HG03159 (cell line): Measurements from ENCODE around the gene CFAP97.

ENCODE experiments used
- ATAC-seq: cut with Tn5 transposase; IDR thresholded peaks from one replicate; pipeline ENCODE4 v1.9.1; 2021; ENCODE audit warnings: mild to moderate bottlenecking, moderate library complexity; ENCODE audit not compliant: unreplicated experiment

CFAP97 gene

DNA sequence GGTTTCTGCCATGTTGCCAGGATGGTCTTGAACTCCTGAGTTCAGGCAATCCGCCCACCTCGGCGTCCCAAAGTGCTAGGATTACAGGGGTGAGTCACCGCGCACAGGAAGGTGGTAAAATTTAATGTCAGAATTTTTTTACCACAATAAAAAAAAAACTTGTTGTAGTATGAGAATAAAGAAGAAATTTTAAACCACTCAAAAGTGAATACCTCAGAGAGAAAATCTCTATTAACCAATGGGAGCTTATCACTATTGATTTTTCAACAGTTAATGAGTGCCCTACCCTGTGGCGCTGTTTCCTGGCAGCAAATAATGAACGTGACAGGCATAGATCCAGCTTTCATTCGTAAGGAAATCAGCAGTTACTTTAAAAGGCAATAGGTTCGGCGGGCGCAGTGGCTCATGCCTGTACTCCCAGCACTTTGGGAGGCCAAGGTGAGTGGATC is 93.4 kb downstream of the CFAP97 start:
- ATAC-seq, result no peak

DNA sequence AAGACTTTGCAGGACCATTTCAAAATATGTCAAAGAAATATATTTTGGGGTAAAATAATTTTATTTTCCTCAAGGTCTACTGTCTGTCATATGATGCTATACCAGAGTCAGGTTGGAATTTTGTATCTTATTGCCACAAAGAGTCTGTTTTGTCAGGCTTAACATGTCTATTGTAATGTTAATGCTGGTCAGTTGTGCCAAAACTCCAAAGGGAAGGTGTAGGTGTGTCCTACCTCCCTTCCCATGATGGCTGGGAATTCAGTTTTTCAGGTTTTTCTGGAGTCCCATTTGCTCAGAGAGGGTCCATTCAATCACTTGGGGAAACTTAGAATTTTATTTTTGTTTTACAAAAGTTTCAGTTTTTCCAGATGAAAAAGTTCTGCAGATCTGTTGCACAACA is 94.1 kb downstream of the CFAP97 start:
- no peak for ATAC-seq
